NOMO-1 treated with dmso at 0.1 percent for 144 hours (cell line): ENCODE data around the gene TMED8.
"Not testable (repeated sequence)": the region's sequence is repeated elsewhere in the genome, so short reads cannot be mapped to it uniquely, and the experiment has no call there.

Source experiments
- DNase-seq: peaks from one replicate; lab custom pipeline; 2025; ENCODE audit not compliant: unreplicated experiment; lab: John Stamatoyannopoulos, UW

TMED8 gene

GRCh38 chr14:77376771-77377501 is at the start of gene TMED8, which contains the start of gene SAMD15:
Gene TMED8, minus strand, starts transcription at chr14:77377094. Its CDS starts 41 bp downstream, at chr14:77377053.
Gene SAMD15, plus strand, starts transcription at chr14:77377379. Its CDS starts 40 bp downstream, at chr14:77377419.
- DNase-seq = peak; percentile 83

- no peak for DNase-seq
Observed at GRCh38 chr14:77426396-77426795, 49.5 kb upstream of the TMED8 start.

- DNase-seq = no peak
Observed at GRCh38 chr14:77424862-77425261, 48.0 kb upstream of the TMED8 start.

- no peak for DNase-seq
Observed at GRCh38 chr14:77423423-77423822, 46.5 kb upstream of the TMED8 start, which contains the start of gene NOXRED1. Gene NOXRED1, minus strand, starts transcription at chr14:77423523. Its CDS starts 634 bp downstream, at chr14:77422889.

- DNase-seq = no peak
Observed at GRCh38 chr14:77421201-77421600, 44.3 kb upstream of the TMED8 start.

- no peak for DNase-seq
Observed at GRCh38 chr14:77416836-77417235, 39.9 kb upstream of the TMED8 start.

GRCh38 chr14:77416098-77416497 is 39.2 kb upstream of the TMED8 start:
- DNase-seq = not testable (repeated sequence)

- DNase-seq = not testable (repeated sequence)
Observed at GRCh38 chr14:77415403-77416030, 38.6 kb upstream of the TMED8 start.

GRCh38 chr14:77409131-77409533 is 32.2 kb upstream of the TMED8 start:
- DNase-seq = no peak

- peak; percentile 64 for DNase-seq
Observed at GRCh38 chr14:77407158-77407557, 30.3 kb upstream of the TMED8 start.

GRCh38 chr14:77406718-77407117 is 29.8 kb upstream of the TMED8 start:
- peak; percentile 27 for DNase-seq

- DNase-seq = no peak
Observed at GRCh38 chr14:77406086-77406485, 29.2 kb upstream of the TMED8 start.

GRCh38 chr14:77403768-77404167 is 26.9 kb upstream of the TMED8 start:
- no peak for DNase-seq

GRCh38 chr14:77400216-77400615 is 23.3 kb upstream of the TMED8 start:
- DNase-seq = no peak

- DNase-seq = no peak
Observed at GRCh38 chr14:77390188-77390587, 13.3 kb upstream of the TMED8 start.

GRCh38 chr14:77378701-77379100 is 1.8 kb upstream of the TMED8 start:
- DNase-seq = peak; percentile 40

GRCh38 chr14:77377502-77377844 is 579 bp upstream of the TMED8 start:
- DNase-seq = no peak

- no peak for DNase-seq
Observed at GRCh38 chr14:77375973-77376770, 722 bp downstream of the TMED8 start.

GRCh38 chr14:77375164-77375950 is 1.5 kb downstream of the TMED8 start:
- DNase-seq = no peak

- DNase-seq = no peak
Observed at GRCh38 chr14:77372304-77372841, 4.5 kb downstream of the TMED8 start.

GRCh38 chr14:77369285-77369684 is 7.6 kb downstream of the TMED8 start:
- no peak for DNase-seq
